ENCODE measurements around the gene YEATS4. TPM values are rescaled to one million over a fixed set of nuclear protein-coding genes. Genes with fewer than 3 reads are reported as not detected.

YEATS4 gene
- total and polyA plus RNA-seq, 2 experiments from 2014 or later, result 17.2 to 60.4 TPM

DNA sequence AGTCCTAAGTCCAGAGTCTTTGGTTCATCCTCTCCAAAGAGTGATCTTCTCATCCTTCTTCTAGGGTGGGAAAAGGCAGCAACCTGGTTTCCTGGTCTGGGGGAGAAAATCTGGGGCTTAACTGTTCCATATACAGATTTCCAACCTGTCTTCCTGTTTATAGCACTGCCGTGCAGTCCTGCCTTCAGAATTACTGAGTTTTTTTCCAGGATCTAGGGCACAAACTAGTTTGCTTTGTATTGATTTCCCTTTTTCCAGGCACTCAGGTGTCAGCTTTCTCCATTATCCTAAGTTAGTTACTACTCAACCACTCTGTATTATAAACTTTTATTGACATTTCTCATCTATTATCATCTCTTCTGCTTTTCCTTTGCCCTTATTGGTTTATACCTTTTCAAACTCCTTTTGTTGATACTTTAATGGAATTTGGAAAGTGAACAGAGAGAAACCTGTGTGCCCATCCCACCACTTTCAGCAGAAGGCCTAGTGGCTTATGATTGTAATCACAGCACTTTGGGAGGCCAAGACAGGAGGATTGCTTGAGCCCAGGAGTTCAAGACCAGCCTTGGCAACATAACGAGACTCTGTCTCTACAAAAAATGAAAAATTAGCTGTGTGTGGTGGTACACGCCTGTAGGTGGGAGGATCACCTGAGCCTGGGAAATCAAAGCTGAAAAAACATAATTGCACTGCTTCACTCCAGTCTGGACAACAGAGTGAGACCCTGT lies 15.5 kb upstream of the YEATS4 start:
- in situ Hi-C loops (cut with MboI), result no loop called here
- Histone ChIP-seq H3K9ac (no peak overlapping the region), H3K36me3 (ENCODE audit: low read depth) (no peaks in the 10 kb centered on the region), H3F3A (ENCODE audit: insufficient read depth) (no peaks in the 10 kb centered on the region), H3K4me2 (ENCODE audit: unreplicated experiment) (no peak overlapping the region), H3K4me1 (ENCODE audit: insufficient read depth) (no peaks in the 10 kb centered on the region), H3K79me2 (ENCODE audit: insufficient read depth) (no peaks in the 10 kb centered on the region), H3K9me2 (ENCODE audit: insufficient read depth) (no peaks in the 10 kb centered on the region), H3K27ac (no peak overlapping the region), H3K9me3 (ENCODE audit: low read depth) (no peaks in the 10 kb centered on the region), H4K20me1 (ENCODE audit: insufficient read depth) (no peaks in the 10 kb centered on the region), H3K27me3 (replicated peaks; ENCODE audit: insufficient read depth) (peaks cover 28% of the 10 kb centered on the region; the same call in 1 of the 2 replicates), H3K4me3 (no peak overlapping the region), H2AFZ (no peak overlapping the region)
- 48 to 50% methylated on average over 3 of the region's 3 CpGs for WGBS, 2 experiments (ENCODE audit: low coverage in 1 of 2, low lambda C conversion rate in 2 of 2, missing lambda C conversion rate in 2 of 2)
- no peak for DNase-seq
- TF ChIP-seq EZH2 (IDR thresholded peaks at IDR 0.05; ENCODE audit: insufficient read depth, poor library complexity, severe bottlenecking) (no peak), EZH2phosphoT487 (IDR thresholded peaks at IDR 0.05; ENCODE audit: insufficient read depth, low read depth) (no peak)

DNA sequence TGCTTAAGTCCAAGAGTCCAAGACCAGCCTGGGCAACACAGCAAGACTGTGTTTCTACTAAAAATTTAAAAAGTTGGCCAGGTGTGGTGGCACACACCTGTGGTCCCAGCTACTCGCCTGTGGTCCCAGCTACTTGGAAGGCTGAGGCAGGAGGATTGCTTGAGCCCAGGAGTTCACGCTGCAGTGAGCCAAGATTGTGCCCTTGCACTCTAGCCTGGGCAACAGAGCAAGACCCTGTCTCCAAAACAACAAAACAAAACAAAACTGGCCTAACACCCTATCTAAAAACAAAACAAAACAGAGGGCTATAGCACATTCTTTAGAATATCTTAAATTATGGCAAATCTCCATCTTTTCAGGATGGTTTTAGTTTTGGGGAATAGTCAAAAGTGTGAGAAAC lies 14.5 kb upstream of the YEATS4 start:
- Histone ChIP-seq H3K9ac (no peak overlapping the region), H3K9me2 (ENCODE audit: insufficient read depth) (no peaks in the 10 kb centered on the region), H3K4me3 (no peak overlapping the region), H4K20me1 (ENCODE audit: insufficient read depth) (no peaks in the 10 kb centered on the region), H3K4me2 (ENCODE audit: unreplicated experiment) (no peak overlapping the region), H3K36me3 (ENCODE audit: low read depth) (no peaks in the 10 kb centered on the region), H3K9me3 (ENCODE audit: low read depth) (no peaks in the 10 kb centered on the region), H3F3A (ENCODE audit: insufficient read depth) (no peaks in the 10 kb centered on the region), H3K27me3 (replicated peaks; ENCODE audit: insufficient read depth) (peaks cover 33% of the 10 kb centered on the region), H3K79me2 (ENCODE audit: insufficient read depth) (no peaks in the 10 kb centered on the region), H3K27ac (no peak overlapping the region), H2AFZ (no peak overlapping the region), H3K4me1 (ENCODE audit: insufficient read depth) (no peaks in the 10 kb centered on the region)
- TF ChIP-seq EZH2 (IDR thresholded peaks at IDR 0.05; ENCODE audit: insufficient read depth, poor library complexity, severe bottlenecking) (no peak), EZH2phosphoT487 (IDR thresholded peaks at IDR 0.05; ENCODE audit: insufficient read depth, low read depth) (no peak)
- no peak for DNase-seq
- in situ Hi-C loops (cut with MboI), result no loop called here
- whole genome bisulfite sequencing, 2 experiments (ENCODE audit: low coverage in 1 of 2, low lambda C conversion rate in 2 of 2, missing lambda C conversion rate in 2 of 2), result 39 to 67% methylated on average over 2 of the region's 2 CpGs

DNA sequence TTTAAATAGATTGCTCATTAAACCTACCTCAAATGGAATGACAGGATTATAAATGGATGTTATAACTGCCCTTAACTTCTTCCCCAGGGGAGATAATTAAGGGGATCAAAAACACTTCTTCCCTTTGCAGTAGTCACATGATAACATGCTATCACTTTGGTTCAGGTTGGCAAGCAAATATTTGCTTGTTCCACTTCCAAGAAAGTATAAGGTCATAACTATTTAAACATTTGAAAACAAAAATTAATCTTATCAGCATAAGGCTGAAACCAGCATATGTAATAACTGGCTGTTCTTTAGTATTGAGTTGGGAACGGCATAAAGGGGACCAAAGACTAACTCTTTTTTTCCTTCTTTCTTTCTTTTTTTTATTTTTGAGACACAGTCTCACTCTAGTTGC lies 13.8 kb upstream of the YEATS4 start:
- no peaks in the 10 kb centered on the region for H3K36me3 ChIP-seq (ENCODE audit: low read depth)
- H4K20me1 ChIP-seq (ENCODE audit: insufficient read depth), result no peaks in the 10 kb centered on the region
- H3K27ac ChIP-seq, result no peak overlapping the region
- DNase-seq, result no peak
- H3K4me2 ChIP-seq (ENCODE audit: unreplicated experiment), result no peak overlapping the region
- no peak overlapping the region for H3K9ac ChIP-seq
- H3K27me3 ChIP-seq (replicated peaks; ENCODE audit: insufficient read depth), result peaks cover 29% of the 10 kb centered on the region
- no peaks in the 10 kb centered on the region for H3K9me3 ChIP-seq (ENCODE audit: low read depth)
- H3F3A ChIP-seq (ENCODE audit: insufficient read depth), result no peaks in the 10 kb centered on the region
- no peaks in the 10 kb centered on the region for H3K9me2 ChIP-seq (ENCODE audit: insufficient read depth)
- H3K79me2 ChIP-seq (ENCODE audit: insufficient read depth), result no peaks in the 10 kb centered on the region
- H2AFZ ChIP-seq, result no peak overlapping the region
- H3K4me1 ChIP-seq (ENCODE audit: insufficient read depth), result no peaks in the 10 kb centered on the region
- in situ Hi-C loops (cut with MboI), result no loop called here
- no peak for TF ChIP-seq EZH2 (IDR thresholded peaks at IDR 0.05; ENCODE audit: insufficient read depth, poor library complexity, severe bottlenecking)
- no peak for TF ChIP-seq EZH2phosphoT487 (IDR thresholded peaks at IDR 0.05; ENCODE audit: insufficient read depth, low read depth)
- no peak overlapping the region for H3K4me3 ChIP-seq
- 44 to 53% methylated on average over 1 of the region's 1 CpG for WGBS, 2 experiments (ENCODE audit: low coverage in 1 of 2, low lambda C conversion rate in 2 of 2, missing lambda C conversion rate in 2 of 2)

DNA sequence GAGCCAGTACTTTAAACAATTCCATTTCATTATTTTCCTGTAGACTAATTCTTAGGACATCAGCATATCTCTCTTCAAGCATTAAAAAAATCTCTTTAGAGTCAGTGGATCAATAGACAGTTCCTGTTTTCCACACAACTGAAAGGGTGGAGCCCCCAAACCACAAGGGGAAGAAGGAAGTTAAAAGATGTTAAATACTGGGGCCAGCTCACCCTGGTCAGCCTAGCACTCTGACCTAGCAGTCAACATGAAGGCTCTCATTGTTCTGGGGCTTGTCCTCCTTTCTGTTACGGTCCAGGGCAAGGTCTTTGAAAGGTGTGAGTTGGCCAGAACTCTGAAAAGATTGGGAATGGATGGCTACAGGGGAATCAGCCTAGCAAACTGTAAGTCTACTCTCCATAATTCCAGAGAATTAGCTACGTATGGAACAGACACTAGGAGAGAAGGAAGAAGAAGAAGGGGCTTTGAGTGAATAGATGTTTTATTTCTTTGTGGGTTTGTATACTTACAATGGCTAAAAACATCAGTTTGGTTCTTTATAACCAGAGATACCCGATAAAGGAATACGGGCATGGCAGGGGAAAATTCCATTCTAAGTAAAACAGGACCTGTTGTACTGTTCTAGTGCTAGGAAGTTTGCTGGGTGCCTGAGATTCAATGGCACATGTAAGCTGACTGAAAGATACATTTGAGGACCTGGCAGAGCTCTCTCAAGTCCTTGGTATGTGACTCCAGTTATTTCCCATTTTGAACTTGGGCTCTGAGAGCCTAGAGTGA lies 11.2 kb upstream of the YEATS4 start, which contains the start of gene LYZ:
LYZ (plus strand) TSS at position 220 of the 777 bp plus-strand sequence; CDS start at position 248, 28 bp downstream.
- no peaks in the 10 kb centered on the region for H4K20me1 ChIP-seq (ENCODE audit: insufficient read depth)
- no peak for DNase-seq
- no peak within 1 kb of the TSS for H2AFZ ChIP-seq
- H3K4me1 ChIP-seq (ENCODE audit: insufficient read depth), result no peaks in the 10 kb centered on the region
- H3K4me3 ChIP-seq, result no peak within 1 kb of the TSS
- H3K9me3 ChIP-seq (ENCODE audit: low read depth), result no peaks in the 10 kb centered on the region
- in situ Hi-C loops (cut with MboI), result no loop called here
- H3K27me3 ChIP-seq (replicated peaks; ENCODE audit: insufficient read depth), result peaks cover 22% of the 10 kb centered on the region
- WGBS, 2 experiments (ENCODE audit: low coverage in 1 of 2, low lambda C conversion rate in 2 of 2, missing lambda C conversion rate in 2 of 2), result 60 to 68% methylated on average over 4 of the region's 4 CpGs
- H3K36me3 ChIP-seq (ENCODE audit: low read depth), result no peaks in the 10 kb centered on the region
- H3F3A ChIP-seq (ENCODE audit: insufficient read depth), result no peaks in the 10 kb centered on the region
- no peak within 1 kb of the TSS for H3K27ac ChIP-seq
- no peak within 1 kb of the TSS for H3K4me2 ChIP-seq (ENCODE audit: unreplicated experiment)
- H3K79me2 ChIP-seq (ENCODE audit: insufficient read depth), result no peaks in the 10 kb centered on the region
- H3K9me2 ChIP-seq (ENCODE audit: insufficient read depth), result no peaks in the 10 kb centered on the region
- H3K9ac ChIP-seq, result no peak within 1 kb of the TSS
- TF ChIP-seq EZH2phosphoT487 (IDR thresholded peaks at IDR 0.05; ENCODE audit: insufficient read depth, low read depth) (no peak), EZH2 (IDR thresholded peaks at IDR 0.05; ENCODE audit: insufficient read depth, poor library complexity, severe bottlenecking) (no peak)
